HG03103 (cell line): ENCODE data around the gene TDRD9.
"Not testable (repeated sequence)": the region's sequence is repeated elsewhere in the genome, so short reads cannot be mapped to it uniquely, and the experiment has no call there.

Source experiments
- ATAC-seq: cut with Tn5 transposase; IDR thresholded peaks from one replicate; pipeline ENCODE4 v1.9.1; 2021; ENCODE audit warnings: low read depth; ENCODE audit not compliant: unreplicated experiment

The TDRD9 gene

GRCh38 chr14:103920981-103921854, 7.0 kb upstream of the TDRD9 start:
- ATAC-seq: peak; percentile 90

- ATAC-seq: not testable (repeated sequence)
Observed at GRCh38 chr14:103921855-103922200, 6.4 kb upstream of the TDRD9 start.

GRCh38 chr14:103923863-103924262, 4.4 kb upstream of the TDRD9 start:
- ATAC-seq: no peak

GRCh38 chr14:103925316-103925715, 2.9 kb upstream of the TDRD9 start:
- ATAC-seq: no peak

- ATAC-seq: no peak
Observed at GRCh38 chr14:103927566-103927965, 690 bp upstream of the TDRD9 start.

GRCh38 chr14:103930051-103930604, 1.9 kb downstream of the TDRD9 start:
- ATAC-seq: no peak

- no peak for ATAC-seq
Observed at GRCh38 chr14:103931422-103931821, 3.2 kb downstream of the TDRD9 start.

GRCh38 chr14:103932791-103933490, 4.7 kb downstream of the TDRD9 start:
- no peak for ATAC-seq

- no peak for ATAC-seq
Observed at GRCh38 chr14:103935102-103935501, 6.8 kb downstream of the TDRD9 start.

- ATAC-seq: no peak
Observed at GRCh38 chr14:103941462-103941861, 13.2 kb downstream of the TDRD9 start.

- no peak for ATAC-seq
Observed at GRCh38 chr14:103941973-103942736, 13.9 kb downstream of the TDRD9 start, which contains the start of gene RD3L. Gene RD3L (minus strand): TSS chr14:103942529. CDS start chr14:103941695, 834 bp downstream.

- no peak for ATAC-seq
Observed at GRCh38 chr14:103943673-103944072, 15.4 kb downstream of the TDRD9 start.

GRCh38 chr14:103946975-103947374, 18.7 kb downstream of the TDRD9 start:
- no peak for ATAC-seq

GRCh38 chr14:103948442-103948841, 20.2 kb downstream of the TDRD9 start:
- no peak for ATAC-seq

- no peak for ATAC-seq
Observed at GRCh38 chr14:103949131-103949790, 21.0 kb downstream of the TDRD9 start.

- ATAC-seq: no peak
Observed at GRCh38 chr14:103960457-103961055, 32.3 kb downstream of the TDRD9 start.

- ATAC-seq: no peak
Observed at GRCh38 chr14:103961928-103962578, 33.8 kb downstream of the TDRD9 start.

- ATAC-seq: no peak
Observed at GRCh38 chr14:103966631-103967030, 38.4 kb downstream of the TDRD9 start.

GRCh38 chr14:103969961-103970360, 41.7 kb downstream of the TDRD9 start:
- no peak for ATAC-seq
